Left lung (tissue), 10 donors: Measurements from ENCODE around the gene H2BK1. TPM values are rescaled to one million over a fixed set of nuclear protein-coding genes. Genes with fewer than 3 reads are reported as not detected.

Experiments used
- ATAC-seq: fragments of 200-7000 bp; cut with Tn5 transposase; one replicate; pipeline ENCODE4 v1.9.1; 2020; ENCODE audit warnings: moderate library complexity
- DNase-seq, 4 donors: peaks; one replicate each; pipeline ENCODE4 v3.0.0-alpha.2; 2013 to 2020
- H3K27ac ChIP-seq, 2 donors: fragments of 200-600 bp; sonication (generic) in 1 of 2; one replicate each; pipeline versions ENCODE4 v1.5.0 to v1.8.0; 2020 to 2021
- H3K27me3 ChIP-seq, 2 donors: fragments of 200-600 bp; sonication (generic) in 1 of 2; one replicate each; pipeline versions ENCODE4 v1.5.0 to v1.8.0; 2020 to 2021
- H3K36me3 ChIP-seq, 2 donors: fragments of 200-600 bp; sonication (generic) in 1 of 2; one replicate each; pipeline versions ENCODE4 v1.5.0 to v1.8.0; 2020 to 2021
- H3K4me1 ChIP-seq, 2 donors: fragments of 200-600 bp; one replicate each; pipeline ENCODE4 v1.8.0; 2021
- H3K4me3 ChIP-seq, 2 donors: fragments of 200-600 bp; sonication (generic) in 1 of 2; one replicate each; pipeline versions ENCODE4 v1.5.0 to v1.8.0; 2020 to 2021; ENCODE audit warnings: mild to moderate bottlenecking in 1 of 2
- H3K9me3 ChIP-seq, 2 donors: fragments of 200-600 bp; sonication (generic) in 1 of 2; one replicate each; pipeline versions ENCODE4 v1.5.0 to v1.8.0; 2020 to 2021
- intact Hi-C, 2 donors: fragments of 100-400 bp; cut with DNase I; formaldehyde crosslinking; loops; one replicate each; pipeline versions ENCODE4 v1.11.2 to v1.14.2; 2022
- polyA plus RNA-seq, 6 donors: library from polyadenylated mRNA; unstranded; fragments of 120-200 nt; gene quantifications; one replicate each; pipeline ENCODE4 v1.2.1, GENCODE V29; 2013; ENCODE audit not compliant: insufficient read length in 6 of 6
- total RNA-seq, 2 donors: library from RNA; stranded (reverse); fragmentation: NEBNext Ultra II Directional; extraction: Animal tissue kit (Norgen Biotek cat#: 25700); gene quantifications; one replicate each; pipeline ENCODE4 v1.2.1, GENCODE V29; 2021
- TF ChIP-seq, protein P1 (sequence below), 2 donors: fragments of 200-600 bp; sonication (generic) in 1 of 2; IDR thresholded peaks; one replicate each; pipeline versions ENCODE4 v1.5.0 to v1.8.0; 2021; ENCODE audit warnings: antibody characterized with exemption in 2 of 2
- donor health status: DM: no; HTN: yes; CAD: no.
- donor health status: DM: no; HTN: no; CAD: no.

The H2BK1 gene
- total and polyA plus RNA-seq, 8 donors, result not detected

DNA sequence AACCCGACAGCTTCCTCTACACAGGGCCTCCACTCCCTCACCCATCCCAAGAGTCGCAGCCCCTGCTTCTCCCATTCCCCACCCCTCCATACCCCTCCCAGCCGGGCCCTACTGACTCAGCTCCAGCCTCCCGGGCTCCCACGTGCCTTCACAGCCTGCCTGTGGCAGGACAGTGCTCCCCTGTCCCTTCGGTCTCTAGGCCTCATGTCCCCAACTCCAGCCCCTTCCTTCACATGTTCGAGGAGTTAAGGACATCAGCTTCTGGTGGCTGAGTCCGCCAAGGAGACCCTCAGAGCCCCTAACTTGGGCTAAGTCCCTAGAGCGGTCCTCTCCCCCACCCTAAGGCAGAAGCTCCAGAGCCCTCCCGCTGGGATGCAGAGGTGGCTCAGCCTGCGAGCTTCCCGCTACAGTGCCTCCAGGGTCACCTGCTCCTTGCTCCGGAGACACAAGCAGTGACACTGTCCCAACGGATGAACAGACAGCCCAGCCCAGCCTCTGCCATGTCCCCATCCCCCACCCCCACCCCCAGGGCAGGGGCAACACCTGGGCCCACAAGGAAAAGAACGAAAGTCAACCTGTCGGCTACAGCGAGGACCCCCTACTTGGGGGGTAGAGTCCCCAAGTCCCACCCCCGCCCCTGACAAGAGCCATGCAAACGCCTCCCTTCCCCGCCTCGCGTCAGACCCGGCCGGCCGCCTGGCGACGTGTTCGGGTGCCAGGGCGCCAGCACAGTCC, 37.5 kb upstream of the H2BK1 start:
- Histone ChIP-seq H3K36me3 (no peaks in the 10 kb centered on the region), H3K9me3 (no peaks in the 10 kb centered on the region), H3K27ac (peak overlapping the region; percentile 80 to 89), H3K27me3 (peaks cover 15 to 88% of the 10 kb centered on the region in 2 donors), H3K4me3 (peak overlapping the region; percentile 49 to 64), H3K4me1 (peaks cover 24 to 96% of the 10 kb centered on the region in 2 donors)
- DNase-seq (no peak), ATAC-seq (peak; percentile 10)
- intact Hi-C loops, result loop anchor here in 1 of 2 donors (10.0 kb wide), 1 partner anchor 57 kb away; no protein-coding TSS in a partner anchor
- TF ChIP-seq, protein P1, sequence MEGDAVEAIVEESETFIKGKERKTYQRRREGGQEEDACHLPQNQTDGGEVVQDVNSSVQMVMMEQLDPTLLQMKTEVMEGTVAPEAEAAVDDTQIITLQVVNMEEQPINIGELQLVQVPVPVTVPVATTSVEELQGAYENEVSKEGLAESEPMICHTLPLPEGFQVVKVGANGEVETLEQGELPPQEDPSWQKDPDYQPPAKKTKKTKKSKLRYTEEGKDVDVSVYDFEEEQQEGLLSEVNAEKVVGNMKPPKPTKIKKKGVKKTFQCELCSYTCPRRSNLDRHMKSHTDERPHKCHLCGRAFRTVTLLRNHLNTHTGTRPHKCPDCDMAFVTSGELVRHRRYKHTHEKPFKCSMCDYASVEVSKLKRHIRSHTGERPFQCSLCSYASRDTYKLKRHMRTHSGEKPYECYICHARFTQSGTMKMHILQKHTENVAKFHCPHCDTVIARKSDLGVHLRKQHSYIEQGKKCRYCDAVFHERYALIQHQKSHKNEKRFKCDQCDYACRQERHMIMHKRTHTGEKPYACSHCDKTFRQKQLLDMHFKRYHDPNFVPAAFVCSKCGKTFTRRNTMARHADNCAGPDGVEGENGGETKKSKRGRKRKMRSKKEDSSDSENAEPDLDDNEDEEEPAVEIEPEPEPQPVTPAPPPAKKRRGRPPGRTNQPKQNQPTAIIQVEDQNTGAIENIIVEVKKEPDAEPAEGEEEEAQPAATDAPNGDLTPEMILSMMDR (IDR thresholded peaks at IDR 0.05), result no peak

DNA sequence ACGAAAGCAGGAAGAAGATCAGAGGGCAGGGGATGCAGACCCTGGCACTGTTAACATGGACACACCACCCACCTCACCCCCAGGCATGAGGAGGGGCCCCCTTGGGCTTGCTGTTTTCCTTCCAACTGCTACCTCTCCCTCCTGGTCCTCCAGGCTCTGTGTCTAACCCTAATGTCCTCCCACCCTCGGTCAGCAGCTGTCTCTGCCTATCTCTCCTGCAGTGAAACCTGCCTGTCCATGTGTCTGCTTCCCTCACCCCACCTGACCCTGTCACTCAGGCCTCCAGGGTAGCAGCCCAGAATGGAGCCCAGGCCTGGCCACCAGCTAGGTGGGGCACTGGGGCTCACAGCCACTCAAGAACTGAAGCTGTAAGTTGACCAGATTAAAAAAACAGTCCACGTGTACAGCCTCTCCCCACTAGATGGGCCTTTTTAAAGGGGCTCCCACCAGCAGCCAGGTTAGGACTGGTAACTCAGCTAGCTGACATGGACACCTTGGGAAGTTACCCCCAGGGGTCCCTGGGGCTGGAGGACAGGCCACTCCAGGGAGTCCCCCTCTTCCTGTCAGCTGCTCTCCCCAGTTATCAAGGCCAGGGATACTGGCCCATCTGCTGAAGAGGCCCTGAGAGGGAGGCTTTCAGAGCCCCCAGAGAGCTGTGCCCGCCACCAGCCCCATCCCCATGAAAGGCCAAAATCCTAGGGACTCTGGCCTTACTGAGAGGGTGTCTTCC, 36.7 kb upstream of the H2BK1 start:
- H3K36me3 ChIP-seq, result peaks cover 0 to 5% of the 10 kb centered on the region in 2 donors
- intact Hi-C loops, result loop anchor here in 1 of 2 donors (10.0 kb wide), 1 partner anchor 58 kb away; no protein-coding TSS in a partner anchor
- H3K4me1 ChIP-seq, result peaks cover 24 to 93% of the 10 kb centered on the region in 2 donors
- peak overlapping the region; percentile 49 to 64 for H3K4me3 ChIP-seq
- no peaks in the 10 kb centered on the region for H3K9me3 ChIP-seq
- peaks cover 15 to 80% of the 10 kb centered on the region in 2 donors for H3K27me3 ChIP-seq
- ATAC-seq, result no peak
- DNase-seq, result no peak
- H3K27ac ChIP-seq, result peak overlapping the region in 1 of 2 donors; percentile 37
- TF ChIP-seq, protein P1 (IDR thresholded peaks at IDR 0.05), result no peak

DNA sequence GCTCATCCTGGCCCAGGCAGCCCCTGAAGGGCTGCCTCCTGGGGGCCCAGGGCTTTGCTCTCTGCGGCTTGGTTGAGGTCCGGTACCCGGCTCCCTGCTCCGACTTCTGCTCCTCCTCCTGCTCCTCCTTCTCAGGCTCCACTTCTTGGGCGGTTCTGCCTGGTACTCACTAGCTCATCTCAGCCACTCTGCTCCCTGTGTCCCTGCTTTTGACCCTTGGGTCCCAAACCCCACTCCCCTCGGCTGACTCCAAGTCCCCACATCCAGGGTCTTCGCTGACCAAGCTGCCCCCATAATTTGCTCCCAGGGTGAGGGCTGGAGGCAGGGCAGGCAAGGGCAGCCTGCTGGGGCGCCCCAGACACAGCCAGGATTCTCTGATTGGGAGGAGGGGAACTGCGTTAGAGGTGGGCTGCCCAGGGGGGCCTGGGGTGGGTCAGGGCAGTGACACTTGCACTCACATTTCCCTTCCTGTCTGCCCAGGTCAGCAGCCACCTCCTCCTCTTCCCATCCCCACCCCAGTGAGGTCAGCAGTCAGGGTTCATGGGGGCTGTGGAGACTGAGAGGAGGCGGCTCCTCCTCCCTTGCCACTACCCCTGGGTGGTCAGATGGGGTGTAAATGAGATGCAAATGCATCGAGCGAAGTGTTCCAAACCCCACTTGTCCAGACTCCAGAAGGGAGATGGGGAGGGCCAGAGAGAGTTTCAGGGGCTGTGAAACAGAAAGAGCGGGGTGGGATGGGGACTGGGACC, 36.0 kb upstream of the H2BK1 start:
- Histone ChIP-seq H3K36me3 (peaks cover 0 to 12% of the 10 kb centered on the region in 2 donors), H3K9me3 (no peaks in the 10 kb centered on the region), H3K4me3 (no peak overlapping the region), H3K27me3 (peaks cover 15 to 74% of the 10 kb centered on the region in 2 donors), H3K4me1 (peaks cover 23 to 88% of the 10 kb centered on the region in 2 donors), H3K27ac (no peak overlapping the region)
- ATAC-seq, result no peak
- TF ChIP-seq, protein P1 (IDR thresholded peaks at IDR 0.05), result no peak
- no peak for DNase-seq
- intact Hi-C loops, result loop anchor here in 1 of 2 donors (10.0 kb wide), 1 partner anchor 59 kb away; no protein-coding TSS in a partner anchor

DNA sequence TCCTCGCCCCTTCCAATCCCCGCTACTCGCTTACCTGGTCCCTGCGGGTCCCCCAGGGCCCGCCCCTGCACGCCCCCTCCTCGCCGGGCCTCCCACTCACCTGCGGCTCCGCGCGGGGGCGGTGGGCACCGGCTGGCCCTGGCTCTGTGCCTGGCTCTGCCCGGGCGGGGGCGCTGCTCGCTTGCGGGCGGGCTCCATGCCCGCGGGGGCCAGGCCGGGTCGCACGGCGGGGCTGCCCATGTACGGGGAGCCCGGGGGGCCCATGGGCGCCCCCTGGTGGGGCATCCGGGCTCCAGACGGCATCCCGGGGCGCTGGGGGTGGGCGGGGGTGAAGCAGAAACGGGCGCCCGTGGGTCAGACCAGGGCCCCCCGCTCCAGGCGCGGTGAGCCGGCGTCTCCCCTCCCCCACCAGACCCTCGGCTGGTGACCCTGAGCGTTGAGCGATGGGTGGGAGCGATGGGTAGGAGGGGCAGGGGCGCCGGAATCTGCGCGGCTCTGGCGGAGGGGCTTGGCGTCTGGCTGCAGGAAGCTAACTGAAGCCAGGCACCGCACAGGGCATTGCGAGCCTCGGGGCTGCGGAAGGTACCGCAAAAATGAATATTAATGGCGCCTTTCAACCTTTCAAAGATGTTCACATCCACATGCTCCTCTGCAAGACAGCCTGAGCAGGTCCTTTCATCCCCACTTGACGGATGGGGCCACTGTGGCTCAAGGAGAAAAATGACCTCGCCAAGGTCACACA, 35.2 kb upstream of the H2BK1 start:
- DNase-seq, result peak in 2 of 4 donors; percentile 60 to 88
- no peaks in the 10 kb centered on the region for H3K9me3 ChIP-seq
- H3K27me3 ChIP-seq, result peaks cover 15 to 67% of the 10 kb centered on the region in 2 donors
- intact Hi-C loops, result loop anchor here in 1 of 2 donors (10.0 kb wide), 1 partner anchor 59 kb away; no protein-coding TSS in a partner anchor
- peaks cover 18 to 80% of the 10 kb centered on the region in 2 donors for H3K4me1 ChIP-seq
- TF ChIP-seq, protein P1 (IDR thresholded peaks at IDR 0.05), result peak; percentile 49 to 61
- peak; percentile 17 for ATAC-seq
- H3K4me3 ChIP-seq, result peak overlapping the region in 1 of 2 donors; percentile 14
- no peak overlapping the region for H3K27ac ChIP-seq
- H3K36me3 ChIP-seq, result peaks cover 0 to 20% of the 10 kb centered on the region in 2 donors
